GM19035 (cell line): ENCODE measurements around the gene MMS19.
"Not testable (repeated sequence)": the region's sequence is repeated elsewhere in the genome, so short reads cannot be mapped to it uniquely, and the experiment has no call there.

ENCODE experiments used
- ATAC-seq: cut with Tn5 transposase; IDR thresholded peaks from one replicate; pipeline ENCODE4 v1.9.1; 2021; ENCODE audit not compliant: unreplicated experiment

MMS19 gene

GRCh38 chr10:97498076-97498840, at the start of gene MMS19:
MMS19 (minus strand) TSS chr10:97498422; CDS start chr10:97498384, 38 bp downstream.
- ATAC-seq, result peak; percentile 92

DNA sequence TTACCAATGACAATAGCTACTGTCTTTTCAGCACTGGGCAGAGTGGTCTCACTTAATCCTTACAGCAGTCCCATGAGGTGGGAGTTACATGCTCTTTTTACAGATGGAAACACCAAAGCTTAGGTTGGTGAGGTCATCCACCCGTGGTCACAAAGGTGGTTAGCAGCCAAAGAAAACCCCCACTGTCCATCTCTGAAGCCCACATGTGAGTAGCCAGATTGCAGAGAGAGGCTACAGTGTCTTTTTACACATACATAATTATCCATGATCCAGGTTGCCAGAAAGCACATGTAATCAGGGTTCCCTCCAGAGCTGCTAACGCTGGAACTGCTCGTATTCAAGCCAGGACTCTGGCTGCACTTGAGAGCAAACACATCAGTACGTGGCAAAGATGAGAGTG, 49.7 kb upstream of the MMS19 start:
- ATAC-seq, result no peak

DNA sequence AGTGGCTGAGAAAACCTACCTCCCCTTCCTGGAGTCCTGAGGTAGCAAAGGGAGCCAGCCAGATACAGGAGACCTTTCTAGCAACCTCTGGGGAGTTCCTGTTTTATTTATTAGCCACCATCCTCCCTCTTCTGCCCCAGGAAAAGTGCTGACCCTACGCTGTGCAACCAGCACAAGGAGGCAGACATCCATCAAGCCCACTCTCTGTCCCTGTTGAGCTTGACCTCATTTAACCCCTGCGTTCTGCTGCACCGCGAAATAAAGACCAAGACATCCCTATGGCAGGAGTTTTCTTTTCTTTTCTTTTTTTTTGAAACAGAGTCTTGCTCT, 49.0 kb upstream of the MMS19 start:
- no peak for ATAC-seq

- ATAC-seq, result no peak
Observed at GRCh38 chr10:97546456-97547270, 48.4 kb upstream of the MMS19 start.

DNA sequence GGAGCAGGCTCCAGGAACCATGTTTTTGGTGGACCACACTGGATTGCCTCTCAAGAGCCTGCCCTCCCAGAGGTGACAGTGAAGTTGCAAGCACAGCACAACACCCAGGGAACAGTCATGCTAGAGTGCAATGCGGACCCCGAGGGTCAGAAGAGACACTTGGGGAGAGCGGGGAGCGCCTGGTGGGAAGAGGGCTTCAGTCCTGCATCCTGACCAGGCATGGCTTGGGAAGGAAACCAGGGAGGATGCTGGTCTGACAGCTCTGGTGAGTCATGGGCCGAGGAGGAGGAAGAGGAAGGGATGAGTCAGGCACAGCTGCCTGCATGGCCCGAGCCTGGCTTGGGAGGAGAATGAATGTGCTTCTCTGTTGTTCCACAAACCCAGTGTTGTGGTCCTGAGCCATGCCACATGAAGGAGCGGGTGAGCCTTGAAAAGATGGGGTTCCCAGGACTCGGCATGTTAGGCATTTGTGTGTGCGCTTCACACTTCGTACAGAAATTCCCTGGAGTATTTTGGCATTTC, 44.9 kb upstream of the MMS19 start:
- no peak for ATAC-seq

GRCh38 chr10:97542169-97543024, 44.2 kb upstream of the MMS19 start:
- no peak for ATAC-seq

DNA sequence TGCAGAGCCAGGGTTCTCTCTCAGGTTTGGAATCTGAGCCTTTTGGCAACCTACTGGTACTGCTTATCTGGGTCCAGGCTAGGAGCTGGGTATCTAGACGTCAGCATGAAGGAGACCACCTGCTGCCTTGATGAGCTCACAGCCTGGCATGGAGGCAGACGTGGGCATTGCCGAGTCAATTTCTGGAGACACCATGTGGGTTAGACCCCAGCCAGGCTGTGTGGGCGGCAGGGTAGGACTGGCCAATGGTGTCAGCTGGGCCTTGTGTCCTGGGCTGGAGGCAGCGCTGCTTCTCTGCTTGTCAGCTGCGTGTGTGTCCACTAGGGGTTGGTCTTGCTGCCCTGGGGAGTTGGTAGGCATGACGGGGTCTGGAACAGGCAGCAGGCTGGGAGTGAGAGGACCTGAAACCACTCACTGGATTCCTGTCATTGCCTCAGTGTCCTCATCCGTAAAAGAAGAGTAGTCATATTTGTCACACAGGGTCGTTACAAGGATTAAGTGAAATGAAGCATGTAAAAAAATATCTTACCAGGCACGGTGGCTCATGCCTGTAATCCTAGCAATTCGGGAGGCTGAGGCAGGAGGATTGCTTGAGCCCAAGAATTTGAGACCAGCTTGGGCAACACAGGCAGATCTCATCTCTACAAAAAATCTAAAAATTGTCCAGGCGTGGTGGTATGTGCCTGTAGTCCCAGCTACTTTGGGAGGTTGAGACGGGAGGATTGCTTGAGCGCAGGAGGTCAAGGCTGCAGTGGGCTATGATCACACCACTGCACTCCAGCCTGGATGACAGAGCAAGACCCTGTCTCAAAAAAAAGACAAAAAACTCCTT, 42.7 kb upstream of the MMS19 start:
- no peak for ATAC-seq

DNA sequence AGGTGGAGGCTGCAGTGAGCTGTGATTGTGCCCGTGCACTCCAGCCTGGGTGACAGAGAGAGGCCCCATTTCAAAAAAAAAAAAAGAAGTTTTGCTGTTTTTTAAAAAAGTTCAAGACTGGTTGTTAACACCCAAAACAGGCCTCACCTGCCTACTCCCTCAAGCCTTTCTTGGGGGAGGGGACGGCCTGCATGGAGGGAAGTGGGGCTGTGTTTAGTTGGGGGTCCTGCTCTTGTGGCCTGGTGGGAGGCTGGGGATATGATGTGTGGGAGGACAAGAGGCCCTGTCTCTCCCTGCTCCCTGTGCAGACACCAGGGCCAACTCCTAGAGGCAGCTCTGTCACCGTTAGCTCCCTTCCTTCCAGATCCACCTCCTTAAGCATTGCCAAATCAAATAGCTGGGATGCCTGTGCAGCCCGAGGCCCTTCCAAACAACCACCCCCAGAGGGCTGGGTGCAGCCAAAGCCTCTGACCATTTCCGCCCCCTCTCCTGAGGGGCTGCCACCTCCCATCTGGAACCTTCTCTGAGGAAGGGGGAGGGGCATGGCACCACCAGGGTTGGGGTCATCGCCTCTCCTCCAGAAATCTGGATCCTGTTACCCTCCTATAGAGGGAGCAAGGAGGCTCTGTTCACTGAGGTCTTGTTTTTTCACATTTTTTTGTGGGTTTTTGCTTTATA, 41.4 kb upstream of the MMS19 start:
- no peak for ATAC-seq

DNA sequence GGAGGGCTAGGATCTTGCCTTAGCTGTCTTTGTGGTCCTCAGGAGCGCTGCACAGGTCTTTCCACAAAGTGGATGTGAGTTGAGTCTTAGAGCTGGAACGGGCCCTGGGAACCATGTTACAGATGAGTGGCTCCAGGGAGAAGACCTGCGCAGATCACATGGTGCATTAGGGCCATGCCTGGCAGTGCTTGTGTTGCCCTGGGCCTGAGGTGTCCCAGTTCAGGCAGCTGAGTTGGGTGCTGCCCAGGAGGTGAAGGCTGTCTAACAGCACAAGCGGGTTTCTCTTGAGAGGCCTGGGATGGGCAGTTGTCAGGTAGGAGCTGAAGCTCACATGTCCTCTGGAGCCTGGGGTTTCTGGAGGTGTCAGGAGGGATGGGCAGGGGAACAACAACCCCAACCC, 40.6 kb upstream of the MMS19 start:
- ATAC-seq, result no peak

DNA sequence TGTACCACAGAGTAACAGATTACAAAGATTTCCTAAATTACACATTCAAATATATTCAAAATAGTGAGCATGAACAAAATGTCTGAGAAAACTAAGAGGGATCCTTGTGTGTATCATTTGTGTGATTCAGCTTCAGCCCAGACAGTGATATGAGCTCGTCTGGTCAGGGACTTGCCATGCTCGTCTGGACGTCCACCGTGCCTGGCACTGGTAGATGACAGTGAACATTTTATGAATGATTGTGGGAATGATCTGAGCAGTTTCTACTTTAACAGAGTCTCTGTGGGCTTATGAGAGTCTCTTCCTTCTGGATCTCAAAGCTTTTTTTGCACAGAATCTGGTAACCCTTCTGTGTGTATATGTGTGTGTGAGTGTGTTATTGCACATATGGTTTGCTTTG, 40.2 kb upstream of the MMS19 start:
- ATAC-seq, result no peak

DNA sequence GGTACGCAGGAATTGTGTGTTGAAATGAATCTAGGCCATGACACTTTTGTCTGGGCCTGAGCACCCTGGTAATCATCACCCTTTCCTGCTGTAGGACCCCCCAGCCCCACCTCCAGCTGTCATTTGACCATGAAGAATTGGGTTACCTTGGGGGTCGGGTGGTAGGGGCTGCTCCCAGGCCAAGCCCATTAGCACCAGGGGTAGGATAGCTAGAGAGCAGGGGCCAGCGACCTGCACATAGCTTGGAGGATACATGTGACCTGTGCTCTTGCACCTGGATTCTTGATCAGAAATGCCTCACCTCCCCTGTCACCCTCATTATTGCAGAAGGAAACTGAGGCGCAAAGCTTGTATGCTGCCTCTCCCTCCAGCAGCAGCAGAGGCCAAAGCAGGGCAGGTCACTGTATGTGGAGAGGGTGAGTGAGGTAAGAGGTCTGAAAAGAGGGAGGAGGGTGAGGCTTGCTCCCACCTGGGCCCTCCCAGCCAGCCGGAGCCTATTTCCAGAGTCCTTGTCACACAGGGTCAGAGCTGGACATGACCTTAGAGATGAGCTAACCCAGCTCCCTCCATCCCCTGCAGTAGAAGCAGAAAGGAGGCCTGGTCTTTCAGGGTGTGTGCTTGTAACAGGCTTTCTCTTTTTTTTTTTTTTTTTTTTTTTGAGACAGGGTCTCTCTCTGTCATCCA, 39.1 kb upstream of the MMS19 start:
- ATAC-seq, result no peak

- no peak for ATAC-seq
Observed at GRCh38 chr10:97534746-97535367, 36.6 kb upstream of the MMS19 start.

DNA sequence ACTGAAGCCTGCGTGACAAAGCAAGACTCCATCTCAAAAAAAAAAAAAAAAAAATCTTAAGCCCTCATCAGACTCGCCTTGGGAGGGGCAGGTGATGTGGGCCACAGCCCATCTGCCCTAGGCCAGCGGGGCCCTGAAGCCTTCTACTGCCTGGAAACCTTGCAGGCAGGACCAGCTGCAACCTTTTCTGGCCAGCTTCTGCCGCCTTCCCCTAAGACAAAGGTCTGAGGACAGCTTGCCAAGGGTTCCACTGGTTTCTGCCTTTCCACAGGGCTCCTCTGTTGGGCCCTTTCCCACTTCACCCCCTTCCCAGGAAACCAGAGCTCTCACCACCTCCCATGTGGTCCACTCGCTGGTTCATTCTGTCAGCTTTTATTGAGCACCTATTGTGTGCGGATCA, 35.7 kb upstream of the MMS19 start:
- no peak for ATAC-seq

DNA sequence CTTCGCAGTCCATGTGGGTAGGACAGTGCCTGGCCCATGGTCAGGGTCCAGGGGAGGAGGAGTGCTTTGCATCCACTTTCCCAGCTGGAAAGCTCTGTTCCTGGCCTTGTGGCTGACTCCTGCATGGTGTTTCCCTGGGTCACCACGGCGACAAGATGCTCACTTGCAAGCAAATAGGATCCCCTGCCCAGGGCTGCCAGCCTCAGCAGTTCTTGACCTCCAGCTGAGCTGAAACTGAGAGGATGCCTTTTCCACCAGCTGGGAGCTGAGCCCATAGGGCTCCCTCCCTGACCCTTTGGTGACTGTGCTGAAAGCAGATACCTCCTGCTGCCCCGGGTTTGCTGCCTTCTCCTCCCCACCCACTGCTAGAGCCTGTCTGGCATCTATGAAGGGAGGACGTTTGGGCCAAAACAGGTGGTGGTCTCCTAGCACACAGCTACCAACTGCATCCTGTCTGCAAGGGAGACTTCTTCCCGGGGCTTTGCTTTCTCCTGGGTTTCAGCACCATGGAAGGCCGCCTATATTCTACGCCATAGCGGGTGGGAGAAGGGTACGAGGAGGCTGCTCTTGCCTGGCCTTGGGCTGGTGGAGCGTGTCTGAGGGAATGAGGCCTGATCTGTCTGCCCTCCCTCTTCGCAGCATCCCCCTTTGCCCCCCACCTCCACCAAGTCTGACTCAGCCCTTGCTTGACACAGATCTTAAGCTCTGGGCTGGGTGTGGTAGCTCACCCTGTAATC, 34.9 kb upstream of the MMS19 start:
- ATAC-seq, result no peak

DNA sequence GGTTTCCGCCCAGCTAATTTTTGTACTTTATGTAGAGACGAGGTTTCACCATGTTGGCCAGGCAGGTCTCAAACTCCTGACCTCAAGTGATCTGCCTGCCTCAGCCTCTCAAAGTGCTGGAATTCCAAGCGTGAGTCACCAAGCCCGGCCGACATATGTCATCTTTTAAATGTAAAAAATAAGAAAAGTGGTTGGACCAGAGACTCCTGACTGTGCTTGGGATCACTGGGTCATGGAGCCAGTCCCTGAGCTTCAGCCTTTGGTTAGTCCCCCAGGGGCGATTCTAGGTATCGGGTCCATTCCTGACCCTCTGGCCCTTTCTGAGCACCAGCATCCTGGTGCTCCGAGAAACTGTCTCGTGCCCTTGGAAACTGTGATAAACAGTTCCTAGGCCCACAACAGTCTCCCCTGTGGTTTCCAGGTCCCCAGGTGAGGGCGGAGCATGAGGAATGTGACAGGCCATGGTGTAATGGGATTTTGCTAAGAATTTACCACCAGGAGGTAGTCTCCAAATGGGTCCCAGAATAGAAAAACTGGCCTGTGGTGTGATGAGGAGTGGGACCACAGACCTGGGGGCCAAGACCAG, 33.3 kb upstream of the MMS19 start:
- ATAC-seq, result no peak

GRCh38 chr10:97529685-97530465, 31.7 kb upstream of the MMS19 start:
- no peak for ATAC-seq

GRCh38 chr10:97528876-97529275, 30.7 kb upstream of the MMS19 start:
- not testable (repeated sequence) for ATAC-seq
